ENCODE data around the gene PCED1A.

The PCED1A gene

GRCh38 chr20:2795451-2795850 lies 45.0 kb downstream of the PCED1A start:
- H3K4me3 ChIP-seq (replicated peaks; ENCODE audit: insufficient read depth, low read length), result no peak overlapping the region
- no peak overlapping the region for H3K27ac ChIP-seq (replicated peaks)
- DNase-seq (ENCODE audit: low read depth in 1 of 2, low spot score in 1 of 2), result no peak
- TF ChIP-seq CTCF (IDR thresholded peaks at IDR 0.05; ENCODE audit: insufficient read depth, low read length) (no peak), REST (IDR thresholded peaks at IDR 0.05; ENCODE audit: insufficient replicate concordance, low read depth) (no peak), POLR2AphosphoS5 (IDR thresholded peaks at IDR 0.05; ENCODE audit: low read depth) (no peak), GABPA (IDR thresholded peaks at IDR 0.05; ENCODE audit: low read depth) (no peak), SPI1 (IDR thresholded peaks at IDR 0.05; ENCODE audit: borderline replicate concordance, low read depth) (no peak)
- peaks cover 18% of the 10 kb centered on the region for H3K27me3 ChIP-seq (ENCODE audit: insufficient read depth, poor library complexity, severe bottlenecking)

- Histone ChIP-seq H3K4me3 (replicated peaks; ENCODE audit: insufficient read depth, low read length) (no peak overlapping the region), H3K27ac (replicated peaks) (no peak overlapping the region), H3K27me3 (ENCODE audit: insufficient read depth, poor library complexity, severe bottlenecking) (peaks cover 17% of the 10 kb centered on the region)
- DNase-seq (ENCODE audit: low read depth in 1 of 2, low spot score in 1 of 2), result no peak
- TF ChIP-seq REST (IDR thresholded peaks at IDR 0.05; ENCODE audit: insufficient replicate concordance, low read depth), result no peak
- no peak for TF ChIP-seq CTCF (IDR thresholded peaks at IDR 0.05; ENCODE audit: insufficient read depth, low read length)
- no peak for TF ChIP-seq SPI1 (IDR thresholded peaks at IDR 0.05; ENCODE audit: borderline replicate concordance, low read depth)
- TF ChIP-seq GABPA (IDR thresholded peaks at IDR 0.05; ENCODE audit: low read depth), result no peak
- TF ChIP-seq POLR2AphosphoS5 (IDR thresholded peaks at IDR 0.05; ENCODE audit: low read depth), result no peak
These were observed 45.5 kb downstream of the PCED1A start for GRCh38 chr20:2794866-2795447.

GRCh38 chr20:2794202-2794748 lies 46.2 kb downstream of the PCED1A start:
- H3K4me3 ChIP-seq (replicated peaks; ENCODE audit: insufficient read depth, low read length), result no peak overlapping the region
- TF ChIP-seq CTCF (IDR thresholded peaks at IDR 0.05; ENCODE audit: insufficient read depth, low read length), result no peak
- no peak for TF ChIP-seq GABPA (IDR thresholded peaks at IDR 0.05; ENCODE audit: low read depth)
- no peak for TF ChIP-seq SPI1 (IDR thresholded peaks at IDR 0.05; ENCODE audit: borderline replicate concordance, low read depth)
- TF ChIP-seq REST (IDR thresholded peaks at IDR 0.05; ENCODE audit: insufficient replicate concordance, low read depth), result no peak
- TF ChIP-seq POLR2AphosphoS5 (IDR thresholded peaks at IDR 0.05; ENCODE audit: low read depth), result no peak
- no peak for DNase-seq (ENCODE audit: low read depth in 1 of 2, low spot score in 1 of 2)
- peaks cover 10% of the 10 kb centered on the region for H3K27me3 ChIP-seq (ENCODE audit: insufficient read depth, poor library complexity, severe bottlenecking)
- H3K27ac ChIP-seq (replicated peaks), result no peak overlapping the region
